Measurements from ENCODE around the gene PDE8B.

Gene PDE8B

DNA sequence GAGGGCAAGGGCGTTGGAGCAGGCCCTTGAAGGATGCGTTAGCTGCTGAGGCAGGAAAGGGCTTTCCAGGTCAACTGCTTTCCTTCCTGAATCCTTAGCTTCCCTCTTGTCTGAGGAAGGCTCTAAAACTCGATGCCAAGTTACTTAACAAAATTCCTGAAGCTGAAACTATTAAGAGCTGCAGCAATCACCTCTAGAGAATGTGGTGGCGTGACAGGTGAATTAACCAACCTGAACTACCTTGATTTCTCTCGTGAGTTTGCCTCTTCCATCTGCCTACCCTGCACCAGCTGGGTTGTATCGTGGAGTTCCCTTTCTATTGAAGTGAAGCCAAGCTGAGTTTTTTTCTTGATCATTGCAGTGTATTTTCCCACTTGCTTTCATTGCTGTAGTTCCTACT is 96.1 kb downstream of the PDE8B start:
- no peak for DNase-seq (ENCODE audit: low read depth)
- TF ChIP-seq, protein P1, sequence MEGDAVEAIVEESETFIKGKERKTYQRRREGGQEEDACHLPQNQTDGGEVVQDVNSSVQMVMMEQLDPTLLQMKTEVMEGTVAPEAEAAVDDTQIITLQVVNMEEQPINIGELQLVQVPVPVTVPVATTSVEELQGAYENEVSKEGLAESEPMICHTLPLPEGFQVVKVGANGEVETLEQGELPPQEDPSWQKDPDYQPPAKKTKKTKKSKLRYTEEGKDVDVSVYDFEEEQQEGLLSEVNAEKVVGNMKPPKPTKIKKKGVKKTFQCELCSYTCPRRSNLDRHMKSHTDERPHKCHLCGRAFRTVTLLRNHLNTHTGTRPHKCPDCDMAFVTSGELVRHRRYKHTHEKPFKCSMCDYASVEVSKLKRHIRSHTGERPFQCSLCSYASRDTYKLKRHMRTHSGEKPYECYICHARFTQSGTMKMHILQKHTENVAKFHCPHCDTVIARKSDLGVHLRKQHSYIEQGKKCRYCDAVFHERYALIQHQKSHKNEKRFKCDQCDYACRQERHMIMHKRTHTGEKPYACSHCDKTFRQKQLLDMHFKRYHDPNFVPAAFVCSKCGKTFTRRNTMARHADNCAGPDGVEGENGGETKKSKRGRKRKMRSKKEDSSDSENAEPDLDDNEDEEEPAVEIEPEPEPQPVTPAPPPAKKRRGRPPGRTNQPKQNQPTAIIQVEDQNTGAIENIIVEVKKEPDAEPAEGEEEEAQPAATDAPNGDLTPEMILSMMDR (IDR thresholded peaks at IDR 0.05; ENCODE audit: control insufficient read depth, extremely low read depth, insufficient read depth), result no peak
- H3K4me3 ChIP-seq (ENCODE audit: low read depth, low read length), result no peak overlapping the region

DNA sequence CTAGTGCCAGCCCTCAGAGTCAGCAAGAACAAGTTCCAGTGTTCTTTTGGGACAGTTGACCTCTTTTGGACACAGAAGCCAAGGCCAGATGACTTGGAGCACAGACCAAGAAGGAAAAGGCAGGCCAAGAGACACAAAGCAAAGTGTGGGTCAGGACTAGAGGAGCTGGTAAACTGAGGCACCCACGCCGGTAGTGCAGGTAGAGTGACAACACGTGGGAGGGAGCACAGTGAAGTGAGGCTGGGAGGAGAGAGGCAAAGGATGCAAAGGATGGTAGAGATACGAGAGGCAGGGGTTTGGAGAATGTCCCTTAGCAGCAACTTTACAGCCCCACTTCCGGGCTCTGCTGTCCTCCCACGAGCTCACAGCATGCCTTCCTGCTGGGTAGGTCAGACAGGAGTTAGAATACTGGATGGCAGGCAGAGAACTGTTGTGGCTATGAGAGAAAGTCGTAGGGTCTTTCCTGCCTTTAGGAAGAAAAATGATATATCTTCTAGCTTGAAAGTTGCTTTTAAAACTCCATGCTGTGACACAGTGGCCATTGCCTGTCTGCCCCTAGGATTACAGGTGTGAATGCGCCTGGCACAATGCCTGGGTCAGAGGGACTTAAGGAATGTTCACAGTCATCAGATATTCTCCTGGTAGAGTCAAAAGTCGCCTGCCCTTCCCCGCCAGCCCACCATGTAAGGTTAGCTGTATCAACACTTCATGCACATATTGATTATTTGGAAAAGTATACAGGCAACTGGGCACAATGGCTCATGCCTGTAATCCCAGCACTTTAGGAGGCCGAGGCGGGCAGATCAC is 97.9 kb downstream of the PDE8B start:
- no peak for DNase-seq (ENCODE audit: low read depth)
- TF ChIP-seq, protein P1 (IDR thresholded peaks at IDR 0.05; ENCODE audit: control insufficient read depth, extremely low read depth, insufficient read depth), result no peak
- H3K4me3 ChIP-seq (ENCODE audit: low read depth, low read length), result no peak overlapping the region

DNA sequence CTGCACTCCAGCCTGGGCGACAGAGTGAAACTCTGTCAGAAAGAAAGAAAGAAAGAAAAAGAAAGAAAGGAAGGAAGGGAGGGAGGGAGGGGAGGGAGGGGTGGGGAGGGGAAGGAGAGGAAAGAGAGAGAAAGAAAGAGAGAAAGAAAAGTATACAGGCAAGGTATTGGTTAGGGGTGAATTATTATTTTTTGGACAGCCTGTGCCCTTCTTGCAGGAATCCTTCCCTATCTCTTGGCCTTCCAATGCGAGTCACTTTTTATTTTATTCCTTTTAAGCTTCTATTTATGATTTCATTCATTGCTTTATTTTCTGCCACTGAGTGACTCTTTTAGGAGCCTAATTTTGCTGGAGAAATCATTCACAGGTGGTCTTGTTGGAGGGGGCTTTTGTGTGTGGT is 98.7 kb downstream of the PDE8B start:
- no peak overlapping the region for H3K4me3 ChIP-seq (ENCODE audit: low read depth, low read length)
- TF ChIP-seq, protein P1 (IDR thresholded peaks at IDR 0.05; ENCODE audit: control insufficient read depth, extremely low read depth, insufficient read depth), result no peak
- no peak for DNase-seq (ENCODE audit: low read depth)

DNA sequence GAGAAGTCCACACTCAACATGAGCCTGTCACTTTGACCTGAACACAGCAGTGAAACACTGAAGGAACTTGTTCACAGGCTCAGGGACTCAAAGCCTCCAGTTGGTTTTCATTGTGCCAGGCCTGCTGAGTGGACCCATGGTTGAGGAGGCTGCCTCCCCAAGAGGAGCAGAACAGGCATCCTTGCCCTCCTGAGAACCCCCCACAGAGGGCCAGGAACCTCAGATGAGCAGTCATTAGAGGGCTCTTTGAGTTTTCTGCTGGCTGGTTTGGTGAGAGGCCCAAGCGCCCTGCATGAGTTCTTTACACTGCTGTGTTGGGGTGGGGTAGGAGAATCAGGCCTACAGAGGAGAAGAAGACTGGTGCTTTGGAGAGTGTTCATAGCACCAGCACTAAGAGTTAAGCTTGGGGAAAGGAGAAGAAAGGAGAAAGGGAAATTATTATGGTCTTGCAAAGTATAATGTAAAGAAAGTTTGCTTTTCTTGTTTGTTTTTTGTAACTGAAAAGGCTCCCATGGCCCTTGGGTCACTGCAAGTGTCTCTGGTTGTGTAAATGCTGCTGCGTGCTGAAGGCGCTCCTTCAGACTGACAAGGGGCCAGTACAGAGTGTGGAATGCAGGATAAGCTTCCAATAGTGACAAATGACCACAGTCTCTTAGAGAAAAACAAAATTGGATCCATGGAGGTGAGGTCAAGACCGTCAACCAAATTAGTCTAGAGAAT is 100.2 kb downstream of the PDE8B start:
- TF ChIP-seq, protein P1 (IDR thresholded peaks at IDR 0.05; ENCODE audit: control insufficient read depth, extremely low read depth, insufficient read depth), result no peak
- DNase-seq (ENCODE audit: low read depth), result no peak
- H3K4me3 ChIP-seq (ENCODE audit: low read depth, low read length), result no peak overlapping the region

DNA sequence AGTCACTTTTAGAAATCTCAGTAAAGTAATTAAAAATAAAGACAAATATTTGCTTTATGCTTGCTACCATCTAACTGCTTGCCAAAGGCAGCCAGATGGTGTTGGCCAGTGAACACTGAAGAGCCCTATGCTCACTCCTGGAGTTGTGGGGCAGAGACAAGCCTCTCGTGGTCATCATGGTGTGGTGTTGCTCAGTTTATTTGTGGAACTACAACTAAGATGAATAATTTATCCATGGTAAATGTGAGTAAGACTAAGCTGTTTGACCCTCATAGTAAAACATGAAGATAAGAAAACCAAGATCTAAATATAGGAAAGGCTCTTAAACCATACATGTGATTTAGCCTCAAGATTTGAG is 100.7 kb downstream of the PDE8B start:
- H3K4me3 ChIP-seq (ENCODE audit: low read depth, low read length), result no peak overlapping the region
- TF ChIP-seq, protein P1 (IDR thresholded peaks at IDR 0.05; ENCODE audit: control insufficient read depth, extremely low read depth, insufficient read depth), result no peak
- DNase-seq (ENCODE audit: low read depth), result no peak

DNA sequence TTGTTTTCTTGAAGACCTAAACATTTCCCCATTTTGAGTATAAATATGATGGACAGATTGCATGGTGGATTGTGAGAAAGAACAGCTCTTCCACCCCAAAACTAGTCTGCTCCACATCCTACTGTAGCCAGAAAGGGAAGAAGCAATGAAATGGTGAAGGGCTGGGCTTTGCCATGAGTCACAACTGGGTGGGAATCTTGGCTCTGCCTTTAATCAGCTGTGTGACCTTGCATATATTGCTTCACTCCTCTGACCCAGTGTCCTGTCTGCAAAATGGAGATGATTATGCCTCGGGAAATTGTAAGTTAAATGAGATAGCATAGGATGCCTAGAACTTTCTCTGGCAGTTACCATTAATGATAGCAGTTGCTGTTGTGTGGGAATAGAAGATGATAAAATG is 101.9 kb downstream of the PDE8B start:
- no peak overlapping the region for H3K4me3 ChIP-seq (ENCODE audit: low read depth, low read length)
- no peak for DNase-seq (ENCODE audit: low read depth)

More for the DNA sequence above, 101.9 kb downstream of the PDE8B start:
- TF ChIP-seq, protein P1 (IDR thresholded peaks at IDR 0.05; ENCODE audit: control insufficient read depth, extremely low read depth, insufficient read depth), result no peak

Data from LNCaP clone FGC (cell line).